ENCODE results near the gene COL4A1.

COL4A1 gene

GRCh38 chr13:110150384-110151101 is 156.4 kb downstream of the COL4A1 start:
- TF ChIP-seq, protein P1, sequence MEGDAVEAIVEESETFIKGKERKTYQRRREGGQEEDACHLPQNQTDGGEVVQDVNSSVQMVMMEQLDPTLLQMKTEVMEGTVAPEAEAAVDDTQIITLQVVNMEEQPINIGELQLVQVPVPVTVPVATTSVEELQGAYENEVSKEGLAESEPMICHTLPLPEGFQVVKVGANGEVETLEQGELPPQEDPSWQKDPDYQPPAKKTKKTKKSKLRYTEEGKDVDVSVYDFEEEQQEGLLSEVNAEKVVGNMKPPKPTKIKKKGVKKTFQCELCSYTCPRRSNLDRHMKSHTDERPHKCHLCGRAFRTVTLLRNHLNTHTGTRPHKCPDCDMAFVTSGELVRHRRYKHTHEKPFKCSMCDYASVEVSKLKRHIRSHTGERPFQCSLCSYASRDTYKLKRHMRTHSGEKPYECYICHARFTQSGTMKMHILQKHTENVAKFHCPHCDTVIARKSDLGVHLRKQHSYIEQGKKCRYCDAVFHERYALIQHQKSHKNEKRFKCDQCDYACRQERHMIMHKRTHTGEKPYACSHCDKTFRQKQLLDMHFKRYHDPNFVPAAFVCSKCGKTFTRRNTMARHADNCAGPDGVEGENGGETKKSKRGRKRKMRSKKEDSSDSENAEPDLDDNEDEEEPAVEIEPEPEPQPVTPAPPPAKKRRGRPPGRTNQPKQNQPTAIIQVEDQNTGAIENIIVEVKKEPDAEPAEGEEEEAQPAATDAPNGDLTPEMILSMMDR (IDR thresholded peaks at IDR 0.05; ENCODE audit: extremely low read depth, missing control alignments), result no peak
- no peak for DNase-seq (ENCODE audit: low spot score)

- TF ChIP-seq, protein P1 (IDR thresholded peaks at IDR 0.05; ENCODE audit: extremely low read depth, missing control alignments), result no peak
- DNase-seq (ENCODE audit: low spot score), result no peak
Observed at GRCh38 chr13:110149036-110149435, 157.9 kb downstream of the COL4A1 start.

DNA sequence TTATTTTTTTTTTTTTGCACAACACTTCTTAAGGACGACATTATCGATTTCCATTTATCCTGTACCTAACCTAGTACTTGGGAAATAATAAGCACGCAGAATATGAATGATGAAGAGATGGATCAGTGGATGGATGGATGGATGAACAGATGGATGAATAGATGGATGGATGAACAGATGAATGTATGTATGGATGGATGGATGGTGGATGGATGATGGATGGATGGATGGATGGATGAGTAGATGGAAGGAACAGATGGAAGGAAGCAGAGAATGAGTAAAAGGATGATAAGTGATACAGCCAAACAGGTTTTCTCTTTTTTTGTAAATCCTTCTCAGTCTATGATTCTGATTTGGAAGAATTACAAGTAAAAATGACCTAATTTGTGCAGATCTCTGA is 166.9 kb downstream of the COL4A1 start:
- TF ChIP-seq, protein P1 (IDR thresholded peaks at IDR 0.05; ENCODE audit: extremely low read depth, missing control alignments), result no peak
- DNase-seq (ENCODE audit: low spot score), result no peak

DNA sequence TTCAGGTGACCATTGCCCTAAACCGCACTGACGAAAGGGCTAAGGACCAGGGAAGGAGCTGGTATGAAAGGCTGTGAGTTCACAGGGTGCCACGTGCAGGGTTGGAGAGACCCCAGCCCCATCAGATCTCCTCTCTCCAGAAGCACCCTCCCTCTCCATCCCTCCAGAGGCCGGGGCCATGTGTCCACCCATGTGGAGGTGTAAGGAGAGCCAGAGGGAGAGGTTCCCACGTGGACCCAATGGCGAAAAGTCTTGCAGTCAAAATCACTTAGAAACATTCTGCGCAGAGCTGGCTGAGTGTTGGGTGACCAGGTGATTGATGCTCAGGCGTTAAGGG is 168.3 kb downstream of the COL4A1 start:
- DNase-seq (ENCODE audit: low spot score), result no peak
- TF ChIP-seq, protein P1 (IDR thresholded peaks at IDR 0.05; ENCODE audit: extremely low read depth, missing control alignments), result no peak

- TF ChIP-seq, protein P1 (IDR thresholded peaks at IDR 0.05; ENCODE audit: extremely low read depth, missing control alignments), result no peak
- peak; percentile 73 for DNase-seq (ENCODE audit: low spot score)
Observed at GRCh38 chr13:110138010-110138699, 168.8 kb downstream of the COL4A1 start.

GRCh38 chr13:110137680-110138009 is 169.3 kb downstream of the COL4A1 start:
- TF ChIP-seq, protein P1 (IDR thresholded peaks at IDR 0.05; ENCODE audit: extremely low read depth, missing control alignments), result peak; percentile 35
- peak; percentile 80 for DNase-seq (ENCODE audit: low spot score)

GRCh38 chr13:110136660-110137585 is 170.0 kb downstream of the COL4A1 start:
- TF ChIP-seq, protein P1 (IDR thresholded peaks at IDR 0.05; ENCODE audit: extremely low read depth, missing control alignments), result no peak
- DNase-seq (ENCODE audit: low spot score), result peak; percentile 40
